Kidney epithelial cell (primary cell): ENCODE results near the gene RCAN1. TPM values are rescaled to one million over a fixed set of nuclear protein-coding genes. Genes with fewer than 3 reads are reported as not detected.

Experiments used
- DNase-seq: peaks from one replicate; pipeline ENCODE4 v3.0.0-alpha.2; 2010; ENCODE audit warnings: low read depth
- H3K27me3 ChIP-seq: 2 replicates; pipeline ENCODE4 v1.6.0; 2011; ENCODE audit warnings: low read length; ENCODE audit not compliant: control insufficient read depth, insufficient read depth
- H3K36me3 ChIP-seq: 2 replicates; pipeline ENCODE4 v1.5.1; 2011; ENCODE audit warnings: low read length; ENCODE audit not compliant: control insufficient read depth, insufficient read depth
- H3K4me3 ChIP-seq: 2 replicates; pipeline ENCODE4 v1.5.1; 2011; ENCODE audit warnings: low read depth, mild to moderate bottlenecking, control low read depth, low read length
- total RNA-seq: library from RNA; depleted of rRNA; stranded (reverse); fragments of >200 nt; gene quantifications from 2 replicates; pipeline ENCODE4 v1.2.3, GENCODE V29; 2015
- TF ChIP-seq, protein P1 (sequence below): IDR thresholded peaks from 2 replicates; pipeline ENCODE4 v1.5.1; 2011; ENCODE audit warnings: mild to moderate bottlenecking, moderate library complexity, low read length, control low read depth, inconsistent platforms; ENCODE audit not compliant: insufficient read depth, poor library complexity, severe bottlenecking

RCAN1 gene
- total RNA-seq, 1 donor from 2014 or later: 82.4 TPM

DNA sequence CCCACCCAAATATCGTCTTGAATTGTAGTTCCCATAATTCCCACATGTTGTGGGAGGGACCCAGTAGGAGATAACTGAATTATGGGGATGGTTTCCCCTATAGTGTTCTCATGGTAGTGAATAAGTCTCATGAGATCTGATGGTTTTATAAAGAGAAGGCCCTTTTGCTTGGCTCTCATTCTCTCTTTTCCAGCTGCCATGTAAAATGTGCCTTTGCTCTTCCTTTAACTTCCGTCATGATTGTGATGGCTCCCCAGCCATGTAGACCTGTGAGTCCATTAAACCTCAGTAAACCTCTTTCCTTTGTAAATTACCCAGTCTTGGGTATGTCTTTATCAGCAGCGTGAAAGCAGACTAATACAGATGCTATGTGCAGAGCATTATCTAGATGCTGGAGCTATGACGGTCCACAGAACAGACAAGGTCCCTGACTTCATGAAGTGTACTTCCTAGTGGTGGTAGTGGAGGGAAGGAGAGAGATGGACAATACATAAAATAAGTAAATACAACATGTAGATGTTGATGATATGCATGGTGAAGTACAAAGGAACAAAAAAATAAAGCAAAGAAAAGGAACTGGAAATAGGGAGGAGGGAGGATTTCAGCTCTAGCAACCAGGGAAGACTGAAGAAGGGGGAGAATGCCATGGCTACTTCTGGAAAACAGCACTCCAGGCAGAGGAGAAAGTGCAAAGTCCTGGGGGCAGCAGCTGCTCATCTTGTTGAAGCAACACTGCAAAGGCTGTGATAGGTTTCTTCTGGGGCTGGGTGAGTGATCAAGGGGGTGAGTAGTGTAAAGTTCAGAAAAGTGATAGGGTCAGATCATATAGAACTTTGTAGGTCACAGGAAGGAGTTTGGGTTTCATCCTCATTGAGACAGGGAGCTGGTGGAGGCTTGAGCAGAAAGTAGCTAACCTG is 6.8 kb upstream of the RCAN1 start:
- TF ChIP-seq, protein P1, sequence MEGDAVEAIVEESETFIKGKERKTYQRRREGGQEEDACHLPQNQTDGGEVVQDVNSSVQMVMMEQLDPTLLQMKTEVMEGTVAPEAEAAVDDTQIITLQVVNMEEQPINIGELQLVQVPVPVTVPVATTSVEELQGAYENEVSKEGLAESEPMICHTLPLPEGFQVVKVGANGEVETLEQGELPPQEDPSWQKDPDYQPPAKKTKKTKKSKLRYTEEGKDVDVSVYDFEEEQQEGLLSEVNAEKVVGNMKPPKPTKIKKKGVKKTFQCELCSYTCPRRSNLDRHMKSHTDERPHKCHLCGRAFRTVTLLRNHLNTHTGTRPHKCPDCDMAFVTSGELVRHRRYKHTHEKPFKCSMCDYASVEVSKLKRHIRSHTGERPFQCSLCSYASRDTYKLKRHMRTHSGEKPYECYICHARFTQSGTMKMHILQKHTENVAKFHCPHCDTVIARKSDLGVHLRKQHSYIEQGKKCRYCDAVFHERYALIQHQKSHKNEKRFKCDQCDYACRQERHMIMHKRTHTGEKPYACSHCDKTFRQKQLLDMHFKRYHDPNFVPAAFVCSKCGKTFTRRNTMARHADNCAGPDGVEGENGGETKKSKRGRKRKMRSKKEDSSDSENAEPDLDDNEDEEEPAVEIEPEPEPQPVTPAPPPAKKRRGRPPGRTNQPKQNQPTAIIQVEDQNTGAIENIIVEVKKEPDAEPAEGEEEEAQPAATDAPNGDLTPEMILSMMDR: no peak
- no peaks in the 10 kb centered on the region for H3K36me3 ChIP-seq
- H3K4me3 ChIP-seq: no peak overlapping the region
- peaks cover 8% of the 10 kb centered on the region for H3K27me3 ChIP-seq
- no peak for DNase-seq

GRCh38 chr21:34619841-34620665 is 5.1 kb upstream of the RCAN1 start:
- TF ChIP-seq, protein P1: no peak
- no peak for DNase-seq
- Histone ChIP-seq H3K4me3 (no peak overlapping the region), H3K36me3 (no peaks in the 10 kb centered on the region), H3K27me3 (peaks cover 4% of the 10 kb centered on the region)

DNA sequence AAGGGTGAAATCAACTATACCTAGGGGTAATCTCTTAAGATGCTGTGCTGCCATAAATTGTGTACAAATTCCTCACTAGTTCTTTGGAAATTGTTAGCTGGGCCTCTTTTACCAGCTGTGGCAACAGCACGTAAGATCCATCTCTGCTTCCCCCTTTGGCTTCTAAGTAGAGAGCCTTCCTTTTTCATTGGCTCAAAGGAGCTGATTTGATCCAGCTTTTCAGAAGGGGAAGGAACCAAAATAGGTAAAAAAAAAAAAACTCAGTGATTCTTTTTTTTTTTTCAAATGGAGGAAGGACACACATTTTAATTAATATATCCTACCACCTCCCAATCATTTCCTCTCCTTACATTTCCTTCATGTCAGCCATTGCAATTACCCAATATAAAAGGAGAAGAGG is 4.0 kb upstream of the RCAN1 start:
- Histone ChIP-seq H3K4me3 (no peak overlapping the region), H3K36me3 (no peaks in the 10 kb centered on the region), H3K27me3 (peaks cover 4% of the 10 kb centered on the region)
- no peak for DNase-seq
- TF ChIP-seq, protein P1: no peak

- Histone ChIP-seq H3K4me3 (no peak overlapping the region), H3K27me3 (peaks cover 4% of the 10 kb centered on the region), H3K36me3 (no peaks in the 10 kb centered on the region)
- DNase-seq: no peak
- TF ChIP-seq, protein P1: no peak
Observed at GRCh38 chr21:34617753-34618339, 2.9 kb upstream of the RCAN1 start.

GRCh38 chr21:34615487-34615814 is 538 bp upstream of the RCAN1 start:
- TF ChIP-seq, protein P1: no peak
- no peaks in the 10 kb centered on the region for H3K27me3 ChIP-seq
- H3K4me3 ChIP-seq: peak overlapping the region; percentile 60
- no peaks in the 10 kb centered on the region for H3K36me3 ChIP-seq
- DNase-seq: no peak
